MM.1S (cell line): Measurements from ENCODE around the gene KRTAP22-2.

Experiments
- DNase-seq: peaks from one replicate; pipeline ENCODE4 v3.0.0-alpha.2; 2015
- H2AFZ ChIP-seq: fragments of 300-600 bp; sonication (generic); 2 replicates; pipeline ENCODE4 v1.6.0; 2016; ENCODE audit warnings: antibody characterized with exemption, low read length
- H3F3A ChIP-seq: fragments of 300-600 bp; sonication (generic); 2 replicates; pipeline ENCODE4 v1.6.1; 2016; ENCODE audit warnings: mild to moderate bottlenecking, antibody characterized with exemption, low read length, moderate library complexity, mixed read lengths; ENCODE audit not compliant: insufficient read depth
- H3K27ac ChIP-seq: fragments of 300-600 bp; sonication (generic); 2 replicates; pipeline ENCODE4 v1.5.1; 2016; ENCODE audit warnings: mild to moderate bottlenecking, low read length
- H3K27me3 ChIP-seq: fragments of 300-600 bp; sonication (generic); replicated peaks from 2 replicates; pipeline ENCODE4 v1.6.0; 2016; ENCODE audit warnings: low read length; ENCODE audit not compliant: insufficient read depth
- H3K36me3 ChIP-seq: fragments of 300-600 bp; sonication (generic); replicated peaks from 2 replicates; pipeline ENCODE4 v1.6.1; 2016; ENCODE audit warnings: mild to moderate bottlenecking, low read length, mixed read lengths; ENCODE audit not compliant: insufficient read depth
- H3K4me1 ChIP-seq: fragments of 300-600 bp; sonication (generic); 2 replicates; pipeline ENCODE4 v1.6.1; 2016; ENCODE audit warnings: low read length, mixed read lengths
- H3K4me2 ChIP-seq: fragments of 300-600 bp; sonication (generic); 2 replicates; pipeline ENCODE4 v1.6.0; 2016; ENCODE audit warnings: low read depth, low read length
- H3K4me3 ChIP-seq: fragments of 300-600 bp; sonication (generic); 2 replicates; pipeline ENCODE4 v1.5.1; 2016; ENCODE audit warnings: low read length, mixed read lengths
- H3K79me2 ChIP-seq: fragments of 300-600 bp; sonication (generic); 2 replicates; pipeline ENCODE4 v1.6.1; 2016; ENCODE audit warnings: mixed run types, low read length, mixed read lengths
- H3K9ac ChIP-seq: fragments of 300-600 bp; sonication (generic); 2 replicates; pipeline ENCODE4 v1.6.1; 2016; ENCODE audit warnings: low read length, mixed read lengths
- H3K9me2 ChIP-seq: fragments of 300-600 bp; sonication (generic); replicated peaks from 2 replicates; pipeline ENCODE4 v1.6.1; 2016; ENCODE audit warnings: mild to moderate bottlenecking, low read length, mixed read lengths; ENCODE audit not compliant: insufficient read depth
- H3K9me3 ChIP-seq: fragments of 300-600 bp; sonication (generic); replicated peaks from 2 replicates; pipeline ENCODE4 v1.6.1; 2016; ENCODE audit warnings: mild to moderate bottlenecking, low read length, mixed read lengths; ENCODE audit not compliant: insufficient read depth
- H4K20me1 ChIP-seq: fragments of 300-600 bp; sonication (generic); 2 replicates; pipeline ENCODE4 v1.6.1; 2016; ENCODE audit warnings: mild to moderate bottlenecking, low read length, moderate library complexity, mixed read lengths; ENCODE audit not compliant: insufficient read depth
- EZH2 ChIP-seq: fragments of 300-600 bp; sonication (generic); optimal IDR thresholded peaks from 2 replicates; pipeline ENCODE3; 2017; ENCODE audit warnings: low read depth, mild to moderate bottlenecking, antibody characterized with exemption, low read length, mixed read lengths
- EZH2phosphoT487 ChIP-seq: fragments of 300-600 bp; sonication (generic); IDR thresholded peaks from 2 replicates; pipeline ENCODE4 v1.6.1; 2018; ENCODE audit warnings: antibody characterized with exemption, low read length
- TF ChIP-seq, protein P1 (sequence below): fragments of 300-600 bp; sonication (generic); IDR thresholded peaks from 2 replicates; pipeline ENCODE4 v1.5.1; 2016; ENCODE audit warnings: antibody characterized with exemption, low read length, mixed read lengths

The KRTAP22-2 gene

DNA sequence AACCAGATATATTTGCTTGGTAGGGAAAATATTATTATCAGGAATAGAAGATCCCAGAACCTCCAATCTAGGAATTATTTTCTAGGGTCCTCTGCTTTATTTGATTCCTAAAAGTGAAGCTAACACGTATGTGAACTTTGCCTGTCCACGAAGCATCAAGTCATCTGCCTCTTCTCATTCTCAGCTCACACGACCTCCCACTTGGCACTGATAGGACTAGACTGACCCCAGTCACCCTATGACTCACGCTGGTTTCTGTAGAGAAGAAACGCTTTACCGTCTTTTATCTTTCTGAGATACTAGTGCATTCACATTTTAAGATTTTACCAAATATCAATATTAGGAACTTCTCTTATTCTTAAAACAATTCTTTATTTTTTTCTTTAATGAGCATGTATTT is 27.1 kb downstream of the KRTAP22-2 start:
- no peak overlapping the region for H3K4me3 ChIP-seq
- H3K9me2 ChIP-seq, result no peaks in the 10 kb centered on the region
- TF ChIP-seq, protein P1, sequence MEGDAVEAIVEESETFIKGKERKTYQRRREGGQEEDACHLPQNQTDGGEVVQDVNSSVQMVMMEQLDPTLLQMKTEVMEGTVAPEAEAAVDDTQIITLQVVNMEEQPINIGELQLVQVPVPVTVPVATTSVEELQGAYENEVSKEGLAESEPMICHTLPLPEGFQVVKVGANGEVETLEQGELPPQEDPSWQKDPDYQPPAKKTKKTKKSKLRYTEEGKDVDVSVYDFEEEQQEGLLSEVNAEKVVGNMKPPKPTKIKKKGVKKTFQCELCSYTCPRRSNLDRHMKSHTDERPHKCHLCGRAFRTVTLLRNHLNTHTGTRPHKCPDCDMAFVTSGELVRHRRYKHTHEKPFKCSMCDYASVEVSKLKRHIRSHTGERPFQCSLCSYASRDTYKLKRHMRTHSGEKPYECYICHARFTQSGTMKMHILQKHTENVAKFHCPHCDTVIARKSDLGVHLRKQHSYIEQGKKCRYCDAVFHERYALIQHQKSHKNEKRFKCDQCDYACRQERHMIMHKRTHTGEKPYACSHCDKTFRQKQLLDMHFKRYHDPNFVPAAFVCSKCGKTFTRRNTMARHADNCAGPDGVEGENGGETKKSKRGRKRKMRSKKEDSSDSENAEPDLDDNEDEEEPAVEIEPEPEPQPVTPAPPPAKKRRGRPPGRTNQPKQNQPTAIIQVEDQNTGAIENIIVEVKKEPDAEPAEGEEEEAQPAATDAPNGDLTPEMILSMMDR, result no peak
- TF ChIP-seq EZH2 (no peak), EZH2phosphoT487 (no peak)

DNA sequence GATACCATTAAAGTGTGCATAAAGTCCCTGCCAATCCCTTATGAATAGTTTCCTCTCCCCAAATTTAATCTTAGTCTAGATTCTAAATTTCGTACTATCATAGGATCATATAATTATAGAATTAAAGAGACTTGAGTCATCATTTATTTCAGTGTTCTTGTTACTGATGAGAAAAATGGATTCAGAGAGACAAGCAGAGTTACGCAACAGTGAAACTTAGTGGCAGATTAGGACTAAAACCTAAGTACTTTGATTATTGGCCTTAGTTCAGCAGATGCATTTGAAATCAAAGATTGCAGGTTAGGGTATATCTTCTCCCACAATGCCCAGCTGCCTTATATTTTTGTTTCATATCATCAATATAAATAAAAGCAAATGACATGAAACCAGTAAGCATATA is 28.2 kb downstream of the KRTAP22-2 start:
- H3K27ac ChIP-seq, result no peak overlapping the region
- no peaks in the 10 kb centered on the region for H3K9me3 ChIP-seq

More for the DNA sequence above, 27.1 kb downstream of the KRTAP22-2 start:
- Histone ChIP-seq H3K36me3 (no peaks in the 10 kb centered on the region), H4K20me1 (no peaks in the 10 kb centered on the region), H3F3A (no peaks in the 10 kb centered on the region), H3K4me1 (no peaks in the 10 kb centered on the region), H3K27ac (no peak overlapping the region), H3K4me2 (no peak overlapping the region), H3K79me2 (no peaks in the 10 kb centered on the region), H2AFZ (no peak overlapping the region), H3K27me3 (no peaks in the 10 kb centered on the region), H3K9ac (no peak overlapping the region), H3K9me3 (no peaks in the 10 kb centered on the region)
- no peak for DNase-seq

DNA sequence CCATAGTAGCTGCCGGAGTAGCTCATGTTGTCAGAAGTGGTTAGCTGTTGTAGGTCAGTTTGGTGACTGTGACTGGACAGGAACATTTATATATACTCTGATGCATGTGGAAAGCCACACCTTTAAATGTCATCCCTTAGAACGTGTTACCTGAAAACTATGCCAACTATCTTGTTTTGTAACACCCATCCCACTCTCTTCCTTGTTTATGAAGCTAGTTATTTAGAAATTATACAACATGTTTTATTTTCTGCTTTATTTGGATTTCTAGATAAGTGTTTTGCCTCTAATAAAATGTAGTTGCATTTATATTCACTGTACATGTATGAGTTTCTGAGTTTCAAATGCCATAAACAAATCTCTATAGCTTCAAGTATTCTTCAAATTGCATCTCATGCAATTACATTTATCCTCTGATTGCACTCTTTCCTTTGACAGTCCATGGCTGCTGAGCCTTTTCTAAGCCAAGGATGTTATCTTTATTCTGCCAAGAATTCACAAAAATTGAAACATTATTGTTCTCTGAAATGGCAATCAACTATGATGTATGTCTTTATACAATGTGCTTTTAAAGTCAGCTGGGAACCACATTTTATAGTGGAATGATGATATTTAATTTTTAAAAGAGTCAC is 28.8 kb downstream of the KRTAP22-2 start, which contains the start of gene KRTAP19-7:
Gene KRTAP19-7 (minus strand): TSS at position 51 of the 632 bp plus-strand sequence. CDS start 25 bp downstream, at position 26.
- Histone ChIP-seq H3K27ac (no peak within 1 kb of the TSS), H2AFZ (no peak within 1 kb of the TSS), H3K4me3 (no peak within 1 kb of the TSS)

More for the DNA sequence above, 28.2 kb downstream of the KRTAP22-2 start:
- DNase-seq, result no peak
- no peak overlapping the region for H3K4me3 ChIP-seq
- H3K27me3 ChIP-seq, result no peaks in the 10 kb centered on the region
- no peaks in the 10 kb centered on the region for H3K4me1 ChIP-seq
- H3K9me2 ChIP-seq, result no peaks in the 10 kb centered on the region
- H3K4me2 ChIP-seq, result no peak overlapping the region
- no peaks in the 10 kb centered on the region for H3K36me3 ChIP-seq
- H3F3A ChIP-seq, result no peaks in the 10 kb centered on the region
- H4K20me1 ChIP-seq, result no peaks in the 10 kb centered on the region
- no peaks in the 10 kb centered on the region for H3K79me2 ChIP-seq
- no peak overlapping the region for H2AFZ ChIP-seq
- no peak overlapping the region for H3K9ac ChIP-seq
- TF ChIP-seq EZH2 (no peak), EZH2phosphoT487 (no peak)
- TF ChIP-seq, protein P1, result no peak

More for the DNA sequence above, 28.8 kb downstream of the KRTAP22-2 start, which contains the start of gene KRTAP19-7:
- Histone ChIP-seq H3K36me3 (no peaks in the 10 kb centered on the region), H3K27me3 (no peaks in the 10 kb centered on the region), H3F3A (no peaks in the 10 kb centered on the region), H4K20me1 (no peaks in the 10 kb centered on the region), H3K9me3 (no peaks in the 10 kb centered on the region), H3K4me1 (no peaks in the 10 kb centered on the region), H3K9me2 (no peaks in the 10 kb centered on the region), H3K79me2 (no peaks in the 10 kb centered on the region), H3K9ac (no peak within 1 kb of the TSS), H3K4me2 (no peak within 1 kb of the TSS)
- no peak for DNase-seq
- TF ChIP-seq EZH2phosphoT487 (no peak), EZH2 (no peak)
- TF ChIP-seq, protein P1, result no peak
